GM21786 (cell line): ENCODE measurements around the gene ASTN2.
"Not testable (repeated sequence)": the region's sequence is repeated elsewhere in the genome, so short reads cannot be mapped to it uniquely, and the experiment has no call there.

Experiments
- ATAC-seq: cut with Tn5 transposase; IDR thresholded peaks from one replicate; pipeline ENCODE4 v1.9.1; 2021; ENCODE audit not compliant: unreplicated experiment

ASTN2 gene

DNA sequence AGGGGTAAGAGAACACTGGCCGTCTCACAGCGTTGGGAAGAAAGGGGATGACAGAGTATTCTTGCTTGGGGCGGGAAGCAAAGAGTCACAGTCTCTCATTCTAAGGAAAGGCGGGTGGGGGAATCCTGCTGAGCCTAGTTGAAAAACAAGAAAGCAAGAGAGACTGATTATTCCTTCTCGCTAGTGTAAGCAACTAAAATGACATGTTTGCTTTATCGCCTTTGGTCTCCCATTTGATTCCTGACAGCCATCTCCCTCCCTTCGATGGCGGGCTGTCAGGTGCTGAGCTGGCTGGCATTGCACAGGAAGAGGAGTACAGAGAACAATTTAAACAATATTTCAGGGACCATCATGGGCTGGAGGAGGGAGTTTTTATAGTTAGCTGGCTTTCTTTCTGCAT is 331.3 kb downstream of the ASTN2 start:
- no peak for ATAC-seq

DNA sequence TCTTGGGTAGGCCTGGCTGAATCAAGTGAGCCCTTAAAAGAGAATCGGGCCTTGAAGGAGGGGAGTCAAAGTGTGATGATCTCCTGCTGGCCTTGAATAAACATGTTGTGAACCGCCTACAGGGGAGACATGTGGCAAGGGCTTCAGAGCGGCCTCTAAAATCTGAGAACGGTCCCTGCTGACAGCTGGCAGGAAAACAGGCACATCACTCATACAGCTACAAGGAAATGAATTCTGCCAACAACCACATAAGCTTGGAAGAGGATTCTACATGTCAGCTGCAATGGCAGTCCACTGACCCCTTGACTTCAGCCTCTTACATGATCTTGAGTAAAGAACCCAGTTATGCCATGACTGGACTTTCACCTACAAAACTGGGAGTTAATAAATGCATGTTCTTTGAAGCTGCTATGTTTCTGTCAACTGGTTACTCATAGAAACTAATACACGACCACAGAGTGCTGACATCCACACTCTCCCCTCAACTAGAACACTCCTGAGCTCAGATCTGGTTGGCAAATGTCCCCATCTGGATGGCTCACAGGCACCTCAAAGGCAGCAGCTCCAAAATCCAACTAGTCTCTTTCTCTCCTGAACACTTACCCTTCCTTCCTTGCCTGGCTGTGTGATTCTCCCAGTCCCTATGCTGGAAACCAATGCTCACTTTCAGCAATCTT is 333.1 kb downstream of the ASTN2 start:
- no peak for ATAC-seq

DNA sequence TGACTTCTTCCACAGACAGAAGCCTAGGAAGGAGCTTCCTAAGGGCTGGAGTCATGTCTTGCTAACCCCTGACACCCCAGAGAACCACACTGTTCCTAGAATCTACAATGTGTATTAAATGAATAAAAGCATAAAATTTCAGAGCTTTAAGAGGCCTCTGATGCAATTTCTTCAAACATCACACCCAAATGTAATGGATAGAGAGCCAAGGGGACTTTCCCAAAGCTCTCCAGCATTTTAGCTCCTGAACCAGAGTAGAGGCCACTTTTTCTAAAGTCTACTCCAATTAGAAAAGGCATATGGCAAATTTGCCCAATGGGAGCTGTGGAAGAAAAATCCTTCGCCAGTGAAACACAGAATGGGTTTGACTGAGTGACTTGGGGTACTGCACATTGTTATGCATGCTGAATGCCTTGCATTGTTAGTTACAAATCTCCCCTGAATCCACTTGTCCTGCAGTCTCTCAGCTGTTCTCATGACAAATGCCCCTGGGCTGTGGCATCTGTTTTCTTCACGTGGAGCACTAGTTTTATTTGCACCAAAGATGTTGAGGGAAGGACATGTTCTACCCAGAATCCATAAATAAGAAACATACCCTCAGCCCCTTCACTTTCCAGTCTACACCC is 334.0 kb downstream of the ASTN2 start:
- no peak for ATAC-seq

DNA sequence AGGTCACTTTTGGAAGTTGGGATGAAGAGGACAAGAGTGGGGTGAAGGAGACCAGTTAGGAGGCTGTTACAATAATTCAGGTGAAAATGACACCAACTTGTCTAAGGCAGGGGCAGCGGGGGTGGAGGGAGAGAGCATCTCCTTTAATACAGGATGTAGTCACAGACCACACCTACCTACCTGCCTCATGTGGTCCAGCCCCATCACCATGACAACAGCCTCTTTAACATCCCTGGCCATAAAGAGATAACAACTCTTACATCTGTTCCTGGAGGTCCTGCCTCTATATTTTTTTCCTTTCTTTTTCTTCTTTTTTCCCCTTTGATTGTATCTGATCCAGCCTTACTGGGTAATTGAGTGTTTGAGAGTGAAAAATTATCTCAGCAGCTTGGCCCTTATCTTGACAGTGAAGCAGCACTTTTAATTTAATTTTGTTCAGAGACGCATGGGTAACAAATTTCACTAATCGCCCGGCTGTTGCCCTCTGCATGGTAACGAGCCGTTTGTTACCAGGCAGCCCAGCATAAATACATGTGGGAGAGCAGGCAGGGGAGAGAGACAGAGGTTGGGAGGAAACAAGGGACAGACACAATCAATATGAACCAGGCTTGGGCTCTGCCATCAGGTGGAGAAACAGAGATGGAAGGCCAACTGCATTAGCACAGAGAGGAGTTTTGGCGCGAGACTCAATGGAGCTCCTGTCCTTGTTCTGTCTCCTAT is 338.1 kb downstream of the ASTN2 start:
- ATAC-seq, result no peak

DNA sequence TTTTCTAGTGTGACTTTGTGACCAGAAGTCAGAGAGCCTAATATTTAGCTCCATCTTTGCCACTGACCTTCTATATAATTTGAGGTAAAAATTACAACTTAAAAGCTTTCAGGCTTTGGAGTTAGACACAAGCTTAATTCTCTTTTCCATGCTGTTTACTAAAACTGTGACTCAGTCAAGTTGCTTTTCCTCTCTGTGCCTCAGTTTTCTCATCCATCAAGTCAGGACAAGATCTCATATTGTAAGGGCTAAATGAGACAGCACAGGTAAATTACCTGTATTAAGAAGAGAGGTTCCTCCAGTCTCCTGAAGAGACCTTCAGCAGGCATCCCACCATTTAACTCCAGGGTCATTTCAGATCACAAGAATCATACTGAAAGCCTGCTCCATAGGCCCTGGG is 339.2 kb downstream of the ASTN2 start:
- ATAC-seq, result no peak

DNA sequence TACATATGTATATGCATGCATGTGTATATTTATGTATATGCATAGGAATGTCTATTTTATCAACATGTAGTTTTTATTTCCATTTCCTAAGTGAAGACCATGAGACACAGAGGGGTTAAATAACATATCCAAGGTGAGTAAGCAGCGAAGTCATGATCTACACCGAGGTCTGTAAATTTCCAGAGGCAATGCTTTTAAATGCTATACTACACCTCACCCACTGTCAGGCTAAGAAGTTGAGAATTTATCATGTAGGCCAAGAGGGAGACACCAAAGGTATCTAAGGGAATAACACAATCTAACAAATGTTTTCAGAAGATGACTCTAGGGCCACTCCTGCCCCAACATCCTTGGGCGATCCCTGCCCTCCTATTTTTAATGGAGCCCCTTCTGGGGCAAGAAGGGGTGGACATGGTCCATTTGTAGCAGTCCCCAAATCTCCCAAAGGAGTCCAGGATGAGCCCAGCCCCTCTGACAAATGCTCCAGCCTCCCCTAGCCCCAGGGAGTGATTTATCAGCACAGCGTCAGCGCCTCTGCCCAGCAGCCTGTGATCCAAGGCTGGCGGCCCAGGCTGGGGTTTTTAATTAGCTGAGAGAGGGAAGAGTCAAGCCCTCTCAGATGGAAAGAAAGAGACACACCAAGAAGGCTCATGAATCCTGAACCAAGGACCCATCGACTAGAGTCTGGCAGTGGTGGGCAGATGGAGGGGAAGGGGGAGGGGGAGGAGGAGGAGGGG is 339.9 kb downstream of the ASTN2 start:
- no peak for ATAC-seq

DNA sequence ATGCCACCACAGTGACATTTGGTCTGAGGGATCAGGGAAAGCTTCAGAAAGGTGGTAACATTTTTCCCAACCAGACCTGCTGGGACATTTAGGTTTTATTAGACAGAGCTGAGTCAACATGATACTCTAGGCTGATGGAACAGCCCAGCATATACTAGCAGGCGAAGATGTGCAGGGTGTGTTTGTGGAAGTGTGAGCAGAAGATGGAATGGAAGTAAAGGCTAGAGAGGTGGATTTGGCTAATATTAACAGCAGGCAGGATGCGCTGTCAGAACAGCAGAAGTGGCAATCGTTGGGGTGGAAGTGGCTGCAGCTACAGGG is 340.6 kb downstream of the ASTN2 start:
- ATAC-seq, result no peak

DNA sequence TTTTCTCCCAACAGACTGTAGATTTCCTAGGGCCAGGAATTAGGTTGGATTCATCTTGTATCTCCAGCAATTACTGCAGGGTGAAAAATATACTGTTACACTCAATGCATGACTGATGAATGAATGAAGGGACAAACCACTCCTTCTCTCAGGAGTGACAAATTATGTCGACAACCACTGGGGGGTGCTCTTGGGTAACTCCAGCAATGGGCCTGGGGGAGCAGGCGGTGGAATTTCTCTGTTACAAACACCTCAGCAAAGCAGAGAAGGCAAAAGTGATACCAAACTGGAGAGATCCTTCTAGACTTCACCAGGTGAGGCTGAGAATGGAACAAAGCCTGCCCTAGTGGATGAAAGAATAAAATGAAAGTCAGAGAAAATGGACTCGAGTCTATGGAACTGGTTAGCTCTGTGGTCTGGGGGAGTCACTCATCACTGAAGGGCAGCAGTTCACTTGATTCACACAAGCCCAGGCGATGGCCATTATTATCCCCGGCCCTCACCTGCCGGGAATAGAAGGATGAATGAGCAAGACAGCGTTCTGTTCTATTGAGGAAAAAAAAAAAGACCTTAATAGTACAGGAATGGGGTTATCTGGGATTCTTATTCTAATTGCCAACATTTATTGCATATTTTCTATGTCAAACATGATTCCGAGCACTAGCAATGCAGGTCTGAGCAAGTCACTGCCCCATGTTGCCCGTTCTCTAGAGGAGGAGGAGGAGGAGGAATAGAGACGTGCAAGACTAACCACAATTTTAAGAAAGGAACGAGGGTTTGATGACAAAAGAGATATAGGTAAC is 341.1 kb downstream of the ASTN2 start:
- no peak for ATAC-seq

DNA sequence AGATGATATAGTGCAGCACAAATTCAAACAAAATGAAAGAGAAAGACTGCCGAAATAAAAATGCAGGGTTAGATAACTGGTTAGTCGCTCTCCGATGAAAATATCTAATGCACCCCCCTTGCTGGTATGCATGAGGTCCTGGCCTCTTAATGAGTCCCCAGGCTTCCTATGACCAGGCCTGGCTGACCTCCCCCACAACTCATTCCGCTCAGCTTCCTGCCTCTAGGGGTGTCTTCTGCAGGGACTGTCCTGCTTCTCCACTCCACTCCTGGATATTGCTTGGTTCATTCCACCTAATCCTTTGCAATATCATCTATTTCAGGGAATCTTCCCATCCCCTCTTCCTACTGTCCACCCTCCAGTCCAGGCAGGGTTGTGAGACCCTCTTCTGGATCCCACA is 341.8 kb downstream of the ASTN2 start:
- ATAC-seq, result no peak

DNA sequence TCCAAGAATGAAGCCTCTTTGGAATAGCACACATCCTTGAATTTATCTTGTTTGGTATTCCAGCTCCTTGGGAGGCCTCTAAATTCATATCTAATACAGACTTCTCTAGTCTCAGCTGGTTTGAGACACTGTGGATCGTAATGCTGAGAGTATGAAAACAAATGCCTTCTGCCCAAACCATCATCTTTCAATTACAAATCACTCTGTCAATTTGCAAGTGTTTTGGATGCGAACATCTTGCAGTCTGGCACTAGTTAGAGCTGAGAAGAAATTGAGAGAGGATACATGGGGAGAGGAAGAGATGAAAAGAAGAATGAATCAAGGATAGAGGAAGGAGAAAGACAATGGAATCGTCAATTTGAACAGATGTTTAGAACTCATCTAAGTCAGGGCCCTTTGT is 342.6 kb downstream of the ASTN2 start:
- ATAC-seq, result no peak

DNA sequence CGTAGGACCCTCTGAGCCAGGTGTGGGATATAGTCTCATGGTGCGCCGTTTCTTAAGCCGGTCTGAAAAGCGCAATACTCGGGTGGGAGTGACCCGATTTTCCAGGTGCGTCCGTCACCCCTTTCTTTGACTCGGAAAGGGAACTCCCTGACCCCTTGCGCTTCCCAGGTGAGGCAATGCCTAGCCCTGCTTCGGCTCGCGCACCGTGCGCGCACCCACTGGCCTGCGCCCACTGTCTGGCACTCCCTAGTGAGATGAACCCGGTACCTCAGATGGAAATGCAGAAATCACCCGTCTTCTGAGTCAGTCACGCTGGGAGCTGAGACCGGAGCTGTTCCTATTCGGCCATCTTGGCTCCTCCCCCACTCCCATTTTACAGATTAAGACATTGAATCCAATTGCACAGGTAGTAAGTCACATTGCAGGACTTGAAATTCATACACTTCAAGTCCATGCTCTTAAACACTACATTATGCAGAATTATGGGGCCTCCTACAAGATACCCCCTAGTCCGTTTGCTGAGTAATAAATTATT is 343.1 kb downstream of the ASTN2 start:
- not testable (repeated sequence) for ATAC-seq

DNA sequence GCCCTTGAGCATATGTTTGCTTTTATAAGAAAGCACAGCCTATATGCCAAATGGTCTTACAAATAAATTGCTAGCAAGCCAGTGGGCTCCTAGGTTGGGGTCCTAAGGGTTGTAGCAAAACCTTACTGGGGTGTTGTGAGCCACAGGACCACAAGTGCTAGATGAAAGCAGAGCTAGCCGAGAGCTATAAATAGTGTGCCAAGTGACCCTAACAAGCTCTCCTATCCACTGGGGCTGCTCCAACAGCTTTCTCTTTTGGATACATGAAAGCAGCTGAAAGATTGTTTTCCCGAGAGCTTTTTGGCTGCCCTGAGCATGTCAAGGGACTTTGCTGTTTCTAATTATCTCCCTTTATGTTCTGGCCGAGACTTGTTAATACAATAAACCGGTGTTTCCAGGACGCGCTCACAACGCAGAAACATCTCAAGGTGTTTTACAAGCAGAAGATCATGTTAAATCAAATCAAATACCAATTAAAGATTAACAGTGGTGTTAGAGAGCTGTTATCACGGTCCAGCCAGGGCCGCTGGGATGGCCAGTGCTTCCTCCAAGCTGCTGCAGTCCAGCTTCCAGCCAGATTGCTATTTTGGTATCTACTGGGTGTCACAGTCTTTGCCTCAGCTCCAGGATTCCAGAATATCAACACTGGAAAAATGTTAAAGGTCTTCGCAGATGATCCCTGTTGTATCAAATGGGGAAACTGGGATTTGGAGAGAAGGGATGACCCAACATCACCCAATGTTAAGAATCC is 351.0 kb downstream of the ASTN2 start:
- no peak for ATAC-seq

DNA sequence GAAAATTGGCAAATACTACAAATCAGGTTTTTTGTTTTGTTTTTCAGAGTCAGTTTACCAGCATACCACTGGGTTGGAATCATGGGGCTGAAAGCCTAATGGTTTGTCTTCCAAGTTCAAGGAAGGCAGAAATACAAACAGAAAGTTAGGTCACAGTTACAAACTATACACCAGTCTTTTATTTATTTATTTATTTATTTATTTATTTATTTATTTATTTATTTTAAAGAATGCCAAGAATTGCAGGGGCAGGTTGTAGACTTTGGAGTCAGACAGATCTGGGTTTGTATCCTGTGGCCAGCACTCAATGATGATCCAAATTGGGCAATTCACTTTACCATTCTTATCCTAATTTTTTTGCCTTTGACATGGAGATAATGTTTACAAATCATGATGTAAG is 353.9 kb downstream of the ASTN2 start:
- no peak for ATAC-seq

DNA sequence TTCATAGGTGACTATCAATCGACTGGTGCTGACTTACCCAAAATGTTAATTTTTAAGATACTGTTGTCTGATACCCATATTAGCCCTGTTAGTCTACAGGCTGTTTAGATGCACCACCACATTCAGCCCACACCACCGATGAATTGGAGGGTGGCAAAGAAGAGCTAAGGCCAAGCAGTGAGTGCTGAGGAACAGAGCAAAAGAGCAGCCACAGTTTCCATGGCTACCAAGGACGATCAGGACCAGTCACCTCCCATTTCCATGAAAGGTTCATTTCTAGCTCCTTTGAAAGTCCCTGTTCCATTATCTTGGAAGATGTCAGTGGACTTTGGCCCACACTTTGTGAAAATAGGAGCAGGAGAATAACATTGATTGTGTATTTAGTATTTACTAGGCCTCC is 364.9 kb downstream of the ASTN2 start:
- ATAC-seq, result no peak

DNA sequence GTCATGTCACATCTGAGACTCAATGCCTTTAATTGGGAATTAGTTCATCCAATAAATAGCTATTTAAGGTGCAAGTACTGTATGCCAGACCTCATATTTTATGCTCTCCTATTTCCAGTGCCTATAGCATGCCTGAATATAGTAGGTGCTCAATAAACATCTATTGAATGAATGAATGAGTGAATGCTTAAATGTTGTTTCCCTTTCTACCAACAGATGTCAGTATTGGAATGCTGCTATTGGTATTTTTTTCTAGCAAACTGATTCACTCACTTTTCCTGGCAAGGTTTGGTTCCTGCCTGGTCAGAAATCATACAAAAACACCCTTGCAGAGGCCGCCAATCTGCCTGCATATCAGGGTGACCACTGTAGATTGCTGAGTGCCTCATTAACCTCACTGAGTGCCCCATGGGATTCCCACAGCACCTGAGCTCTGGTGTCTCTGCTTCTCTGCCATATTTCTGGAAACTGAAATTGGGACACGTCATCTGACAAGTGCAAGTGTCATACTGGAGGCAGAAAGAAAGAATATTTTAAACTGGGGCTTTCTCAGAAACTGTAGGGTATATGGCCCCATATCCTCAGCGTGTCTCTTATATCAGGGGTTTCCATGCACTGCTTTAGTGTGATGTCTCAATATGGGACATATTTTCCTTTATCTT is 368.1 kb downstream of the ASTN2 start:
- peak; percentile 48 for ATAC-seq

DNA sequence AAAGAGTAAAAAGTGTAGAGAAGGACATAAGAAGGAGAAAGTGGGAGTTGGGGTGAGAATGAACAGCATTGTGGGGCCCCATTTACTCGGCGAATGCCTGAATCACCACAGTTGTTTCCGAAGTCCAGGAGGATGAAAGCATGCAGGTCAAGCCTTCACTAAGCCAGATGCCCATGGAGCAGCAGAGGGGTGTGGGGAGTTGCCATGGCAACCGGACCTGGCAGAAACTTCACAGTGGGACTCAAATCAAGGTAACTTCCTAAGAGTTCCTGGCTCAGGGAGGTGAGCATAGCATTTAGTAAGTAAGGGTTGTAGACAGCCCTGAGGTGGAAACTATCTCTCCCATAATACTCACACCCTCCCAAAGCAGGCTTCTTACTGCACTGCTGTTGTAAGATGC is 370.6 kb downstream of the ASTN2 start:
- no peak for ATAC-seq

DNA sequence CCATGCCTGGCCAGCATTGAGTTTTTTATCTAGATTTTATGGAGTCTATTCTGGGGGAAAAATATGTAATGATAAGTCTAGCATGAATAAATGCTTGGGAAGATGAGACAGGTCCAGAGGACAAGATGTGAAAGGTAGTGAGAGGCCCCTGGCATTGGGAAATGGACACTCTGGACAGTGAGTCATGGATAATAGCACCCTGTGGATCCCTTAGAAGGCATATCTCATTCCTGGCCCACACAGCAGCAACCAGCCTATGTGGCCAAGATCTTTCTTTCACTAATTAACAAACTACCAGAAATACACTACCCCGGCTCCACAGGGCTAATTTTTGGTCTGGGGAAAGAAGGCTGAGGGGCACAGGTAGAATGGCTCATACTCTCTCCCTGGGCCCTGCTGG is 371.7 kb downstream of the ASTN2 start:
- ATAC-seq, result no peak

DNA sequence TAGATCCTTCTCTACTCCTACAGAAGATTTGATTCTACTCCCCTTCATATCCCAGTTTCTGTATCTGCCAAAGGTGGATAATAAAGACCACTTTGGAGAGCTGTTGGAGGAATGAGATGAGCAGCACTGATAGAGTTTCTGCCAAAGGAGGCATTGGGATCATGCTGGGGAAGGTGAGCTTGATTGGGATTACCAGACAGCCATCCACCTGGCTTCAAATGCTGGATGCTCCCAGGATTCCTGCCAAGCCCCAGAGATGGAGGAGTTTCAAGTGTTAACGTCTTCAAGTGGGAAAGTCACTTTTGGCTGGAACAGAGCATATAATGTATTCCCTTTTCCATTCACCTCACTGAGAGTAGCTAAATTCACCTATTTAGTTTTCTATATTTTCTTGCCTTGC is 379.3 kb downstream of the ASTN2 start:
- ATAC-seq, result no peak

DNA sequence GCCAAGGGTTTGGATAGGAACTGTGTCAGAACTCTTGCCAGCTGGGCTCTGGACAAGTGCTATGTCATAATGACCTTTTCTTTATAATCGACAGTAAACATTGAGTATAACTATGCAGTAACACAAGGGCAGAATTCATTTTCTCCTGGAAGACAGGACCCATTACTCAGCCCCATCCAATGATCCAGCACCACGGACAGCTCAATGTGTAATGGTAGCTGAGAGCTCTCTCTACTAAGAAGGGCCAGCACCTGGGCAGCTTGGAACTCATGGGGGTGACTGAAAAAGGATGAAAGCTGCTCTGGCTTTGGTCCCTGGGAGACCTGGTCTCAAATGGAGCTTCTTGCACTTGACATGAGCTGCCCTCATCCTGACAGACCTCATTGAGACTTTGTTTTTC is 380.0 kb downstream of the ASTN2 start:
- ATAC-seq, result no peak
